Measurements from ENCODE around the gene ODF2.

DNA sequence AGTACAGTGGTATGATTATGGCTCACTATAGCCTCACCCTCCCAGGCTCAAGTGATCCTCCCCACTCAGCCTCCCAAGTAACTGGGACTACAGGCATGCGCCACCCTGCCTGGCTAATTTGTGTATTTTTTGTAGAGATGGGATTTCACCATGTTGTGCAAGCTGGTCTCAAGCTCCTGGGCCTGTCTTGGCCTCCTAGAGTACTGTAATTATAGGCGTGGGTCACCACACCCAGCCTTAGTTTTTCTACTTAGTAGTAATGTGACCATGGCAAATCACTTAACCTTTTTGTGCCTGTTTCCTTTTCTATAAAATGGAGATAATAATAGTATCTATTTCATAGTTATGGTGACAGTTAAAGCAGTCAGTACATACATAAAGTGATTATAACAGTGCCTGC, 70.9 kb downstream of the ODF2 start:
- TF ChIP-seq, protein P1, sequence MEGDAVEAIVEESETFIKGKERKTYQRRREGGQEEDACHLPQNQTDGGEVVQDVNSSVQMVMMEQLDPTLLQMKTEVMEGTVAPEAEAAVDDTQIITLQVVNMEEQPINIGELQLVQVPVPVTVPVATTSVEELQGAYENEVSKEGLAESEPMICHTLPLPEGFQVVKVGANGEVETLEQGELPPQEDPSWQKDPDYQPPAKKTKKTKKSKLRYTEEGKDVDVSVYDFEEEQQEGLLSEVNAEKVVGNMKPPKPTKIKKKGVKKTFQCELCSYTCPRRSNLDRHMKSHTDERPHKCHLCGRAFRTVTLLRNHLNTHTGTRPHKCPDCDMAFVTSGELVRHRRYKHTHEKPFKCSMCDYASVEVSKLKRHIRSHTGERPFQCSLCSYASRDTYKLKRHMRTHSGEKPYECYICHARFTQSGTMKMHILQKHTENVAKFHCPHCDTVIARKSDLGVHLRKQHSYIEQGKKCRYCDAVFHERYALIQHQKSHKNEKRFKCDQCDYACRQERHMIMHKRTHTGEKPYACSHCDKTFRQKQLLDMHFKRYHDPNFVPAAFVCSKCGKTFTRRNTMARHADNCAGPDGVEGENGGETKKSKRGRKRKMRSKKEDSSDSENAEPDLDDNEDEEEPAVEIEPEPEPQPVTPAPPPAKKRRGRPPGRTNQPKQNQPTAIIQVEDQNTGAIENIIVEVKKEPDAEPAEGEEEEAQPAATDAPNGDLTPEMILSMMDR (IDR thresholded peaks at IDR 0.05 in 2 of 3, conservative IDR thresholded peaks at IDR 0.05 in 1 of 3; ENCODE audit: control insufficient read depth in 2 of 3, extremely low read depth in 1 of 3, insufficient read depth in 1 of 3, low read depth in 3 of 3, low read length in 3 of 3): no peak
- TF ChIP-seq POLR2A (IDR thresholded peaks at IDR 0.05; ENCODE audit: low read depth, low read length) (no peak), ZNF274 (IDR thresholded peaks at IDR 0.05; ENCODE audit: insufficient read depth, insufficient read length) (no peak)
